HUES48 (cell line): ENCODE data around the gene SLK.

Experiments used
- H3K27ac ChIP-seq: one replicate; pipeline ENCODE4 v1.7.0; 2013; ENCODE audit warnings: low read depth, low read length, inconsistent platforms
- H3K27me3 ChIP-seq: 2 replicates; pipeline ENCODE4 v1.6.1; 2013; ENCODE audit warnings: mild to moderate bottlenecking, low read length; ENCODE audit not compliant: control insufficient read depth, insufficient read depth
- H3K36me3 ChIP-seq: 2 replicates; pipeline ENCODE4 v1.6.1; 2013; ENCODE audit warnings: low read length; ENCODE audit not compliant: control insufficient read depth, insufficient read depth
- H3K4me1 ChIP-seq: 2 replicates; pipeline ENCODE4 v1.6.1; 2013; ENCODE audit warnings: mild to moderate bottlenecking, low read length; ENCODE audit not compliant: control insufficient read depth, insufficient read depth
- H3K4me3 ChIP-seq: 2 replicates; pipeline ENCODE4 v1.5.1; 2013; ENCODE audit warnings: mild to moderate bottlenecking, low read depth, low read length
- H3K9ac ChIP-seq: 2 replicates; pipeline ENCODE4 v1.6.1; 2013; ENCODE audit warnings: mild to moderate bottlenecking, low read depth, low read length, moderate library complexity
- H3K9me3 ChIP-seq: 2 replicates; pipeline ENCODE4 v1.6.1; 2013; ENCODE audit warnings: low read length; ENCODE audit not compliant: control insufficient read depth, insufficient read depth

The SLK gene

GRCh38 chr10:104020020-104020419 lies 53.1 kb downstream of the SLK start:
- peaks cover 61% of the 10 kb centered on the region for H3K36me3 ChIP-seq

GRCh38 chr10:104021246-104021645 lies 54.3 kb downstream of the SLK start:
- Histone ChIP-seq H3K27ac (no peak overlapping the region), H3K9ac (no peak overlapping the region), H3K36me3 (peaks cover 66% of the 10 kb centered on the region), H3K27me3 (no peaks in the 10 kb centered on the region), H3K4me1 (peaks cover 6% of the 10 kb centered on the region; the same call in 1 of the 2 replicates), H3K4me3 (no peak overlapping the region), H3K9me3 (no peaks in the 10 kb centered on the region)

More at GRCh38 chr10:104020020-104020419, 53.1 kb downstream of the SLK start:
- peaks cover 6% of the 10 kb centered on the region; the same call in 1 of the 2 replicates for H3K4me1 ChIP-seq
- H3K9me3 ChIP-seq, result no peaks in the 10 kb centered on the region
- H3K27me3 ChIP-seq, result no peaks in the 10 kb centered on the region
- H3K9ac ChIP-seq, result no peak overlapping the region
- H3K4me3 ChIP-seq, result no peak overlapping the region
- no peak overlapping the region for H3K27ac ChIP-seq

GRCh38 chr10:104022026-104022425 lies 55.1 kb downstream of the SLK start:
- Histone ChIP-seq H3K36me3 (peaks cover 69% of the 10 kb centered on the region), H3K4me3 (no peak overlapping the region), H3K4me1 (no peaks in the 10 kb centered on the region), H3K27ac (no peak overlapping the region), H3K9me3 (no peaks in the 10 kb centered on the region), H3K27me3 (no peaks in the 10 kb centered on the region), H3K9ac (no peak overlapping the region)

GRCh38 chr10:104025524-104025923 lies 58.6 kb downstream of the SLK start:
- Histone ChIP-seq H3K9me3 (no peaks in the 10 kb centered on the region), H3K4me1 (no peaks in the 10 kb centered on the region), H3K4me3 (no peak overlapping the region), H3K27ac (no peak overlapping the region), H3K27me3 (no peaks in the 10 kb centered on the region), H3K36me3 (peaks cover 53% of the 10 kb centered on the region), H3K9ac (no peak overlapping the region)

GRCh38 chr10:104026762-104027161 lies 59.8 kb downstream of the SLK start:
- Histone ChIP-seq H3K4me3 (no peak overlapping the region), H3K27me3 (no peaks in the 10 kb centered on the region), H3K36me3 (peaks cover 40% of the 10 kb centered on the region), H3K9ac (no peak overlapping the region), H3K27ac (no peak overlapping the region), H3K9me3 (no peaks in the 10 kb centered on the region), H3K4me1 (peaks cover 4% of the 10 kb centered on the region)

GRCh38 chr10:104028146-104028545 lies 61.2 kb downstream of the SLK start:
- H3K36me3 ChIP-seq, result peaks cover 28% of the 10 kb centered on the region

GRCh38 chr10:104028823-104029520 lies 62.0 kb downstream of the SLK start:
- H3K36me3 ChIP-seq, result peaks cover 20% of the 10 kb centered on the region
- H3K4me3 ChIP-seq, result no peak overlapping the region
- H3K9me3 ChIP-seq, result no peaks in the 10 kb centered on the region

More at GRCh38 chr10:104028146-104028545, 61.2 kb downstream of the SLK start:
- H3K27ac ChIP-seq, result no peak overlapping the region
- no peak overlapping the region for H3K9ac ChIP-seq
- H3K27me3 ChIP-seq, result no peaks in the 10 kb centered on the region
- peaks cover 17% of the 10 kb centered on the region for H3K4me1 ChIP-seq
- H3K9me3 ChIP-seq, result no peaks in the 10 kb centered on the region
- no peak overlapping the region for H3K4me3 ChIP-seq

GRCh38 chr10:104029521-104029860 lies 62.6 kb downstream of the SLK start:
- peaks cover 15% of the 10 kb centered on the region for H3K36me3 ChIP-seq
- peaks cover 20% of the 10 kb centered on the region for H3K4me1 ChIP-seq
- no peak overlapping the region for H3K4me3 ChIP-seq
- no peak overlapping the region for H3K9ac ChIP-seq
- H3K9me3 ChIP-seq, result no peaks in the 10 kb centered on the region
- H3K27me3 ChIP-seq, result no peaks in the 10 kb centered on the region
- H3K27ac ChIP-seq, result no peak overlapping the region

More at GRCh38 chr10:104028823-104029520, 62.0 kb downstream of the SLK start:
- no peaks in the 10 kb centered on the region for H3K27me3 ChIP-seq
- H3K4me1 ChIP-seq, result peaks cover 20% of the 10 kb centered on the region
- H3K27ac ChIP-seq, result no peak overlapping the region
- no peak overlapping the region for H3K9ac ChIP-seq

GRCh38 chr10:104031631-104032030 lies 64.7 kb downstream of the SLK start:
- Histone ChIP-seq H3K4me3 (no peak overlapping the region), H3K4me1 (peaks cover 20% of the 10 kb centered on the region), H3K9ac (no peak overlapping the region), H3K36me3 (peaks cover 6% of the 10 kb centered on the region; the same call in 1 of the 2 replicates), H3K27ac (peak overlapping the region; percentile 59), H3K9me3 (no peaks in the 10 kb centered on the region), H3K27me3 (no peaks in the 10 kb centered on the region)

GRCh38 chr10:104032144-104032775 lies 65.3 kb downstream of the SLK start:
- H3K9me3 ChIP-seq, result no peaks in the 10 kb centered on the region
- H3K4me1 ChIP-seq, result peaks cover 20% of the 10 kb centered on the region

GRCh38 chr10:104033401-104033930 lies 66.5 kb downstream of the SLK start:
- no peak overlapping the region for H3K9ac ChIP-seq
- peaks cover 20% of the 10 kb centered on the region for H3K4me1 ChIP-seq
- H3K36me3 ChIP-seq, result 0 out of 2 replicates have a peak, but pooled peaks cover 3% of the 10 kb centered on the region
- H3K4me3 ChIP-seq, result no peak overlapping the region
- H3K27me3 ChIP-seq, result no peaks in the 10 kb centered on the region
- no peaks in the 10 kb centered on the region for H3K9me3 ChIP-seq
- no peak overlapping the region for H3K27ac ChIP-seq

More at GRCh38 chr10:104032144-104032775, 65.3 kb downstream of the SLK start:
- Histone ChIP-seq H3K27me3 (no peaks in the 10 kb centered on the region), H3K9ac (no peak overlapping the region), H3K27ac (peak overlapping the region; percentile 80), H3K4me3 (peak overlapping the region; percentile 22; the same call in 1 of the 2 replicates), H3K36me3 (0 out of 2 replicates have a peak, but pooled peaks cover 3% of the 10 kb centered on the region)
